ENCODE results near the gene PTPRT. TPM values are rescaled to one million over a fixed set of nuclear protein-coding genes. Genes with fewer than 3 reads are reported as not detected.

The PTPRT gene
- total RNA-seq, 1 experiment from 2014 or later: 0.20 TPM

DNA sequence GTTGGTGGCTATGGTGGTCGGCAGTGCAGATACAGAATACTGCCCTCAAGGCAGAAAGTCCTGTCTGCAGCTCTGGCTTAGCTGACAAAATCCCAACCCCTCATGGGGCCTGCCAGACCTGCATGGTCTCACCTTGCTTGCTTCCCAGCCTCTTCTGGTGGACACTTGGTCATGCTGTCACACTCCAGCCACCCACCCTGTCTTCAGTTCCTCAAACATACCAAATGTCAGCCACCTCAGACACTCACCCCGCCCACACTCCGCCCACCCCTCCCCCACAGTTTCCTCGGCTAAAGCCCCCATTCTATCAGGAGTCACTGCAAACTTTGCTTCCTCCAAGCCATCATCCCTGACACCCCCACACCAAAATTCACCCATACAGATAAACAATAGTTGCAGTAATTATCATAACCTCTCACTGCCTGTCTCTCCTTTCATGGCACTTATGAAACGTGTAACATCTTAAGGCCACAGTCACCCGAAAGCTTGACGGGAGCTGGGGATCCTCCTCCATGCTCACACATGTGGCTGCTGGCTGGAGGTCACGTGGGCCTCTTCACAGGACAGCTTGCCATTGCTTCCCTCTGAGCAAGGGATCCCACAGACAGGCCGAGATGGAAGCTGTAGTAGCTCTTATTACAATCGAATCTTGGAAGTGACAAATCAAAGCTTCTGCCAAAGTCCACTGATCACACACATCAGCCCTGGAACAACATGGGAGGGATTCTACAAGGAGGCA, 202.2 kb downstream of the PTPRT start:
- no peaks in the 10 kb centered on the region for H3K4me1 ChIP-seq
- DNase-seq: no peak
- H3K4me1 Mint-ChIP-seq (ENCODE audit: low read depth, unreplicated experiment): peaks cover under 1% of the 10 kb centered on the region
- intact Hi-C loops (cut with micrococcal nuclease; ENCODE audit: unreplicated experiment): no loop called here
- ChIA-PET POLR2A (no interaction called here), CTCF (no interaction called here)
- no peak overlapping the region for H3K27ac Mint-ChIP-seq (ENCODE audit: unreplicated experiment)
- peaks cover 5% of the 10 kb centered on the region; the same call in 1 of the 2 replicates for H3K9me3 ChIP-seq
- no peak overlapping the region for H3K4me3 Mint-ChIP-seq (ENCODE audit: unreplicated experiment)
- no peaks in the 10 kb centered on the region for H3K27me3 Mint-ChIP-seq (ENCODE audit: insufficient read depth, unreplicated experiment)
- H3K9me3 Mint-ChIP-seq (ENCODE audit: unreplicated experiment): peaks cover 27% of the 10 kb centered on the region
- TF ChIP-seq, protein P1, sequence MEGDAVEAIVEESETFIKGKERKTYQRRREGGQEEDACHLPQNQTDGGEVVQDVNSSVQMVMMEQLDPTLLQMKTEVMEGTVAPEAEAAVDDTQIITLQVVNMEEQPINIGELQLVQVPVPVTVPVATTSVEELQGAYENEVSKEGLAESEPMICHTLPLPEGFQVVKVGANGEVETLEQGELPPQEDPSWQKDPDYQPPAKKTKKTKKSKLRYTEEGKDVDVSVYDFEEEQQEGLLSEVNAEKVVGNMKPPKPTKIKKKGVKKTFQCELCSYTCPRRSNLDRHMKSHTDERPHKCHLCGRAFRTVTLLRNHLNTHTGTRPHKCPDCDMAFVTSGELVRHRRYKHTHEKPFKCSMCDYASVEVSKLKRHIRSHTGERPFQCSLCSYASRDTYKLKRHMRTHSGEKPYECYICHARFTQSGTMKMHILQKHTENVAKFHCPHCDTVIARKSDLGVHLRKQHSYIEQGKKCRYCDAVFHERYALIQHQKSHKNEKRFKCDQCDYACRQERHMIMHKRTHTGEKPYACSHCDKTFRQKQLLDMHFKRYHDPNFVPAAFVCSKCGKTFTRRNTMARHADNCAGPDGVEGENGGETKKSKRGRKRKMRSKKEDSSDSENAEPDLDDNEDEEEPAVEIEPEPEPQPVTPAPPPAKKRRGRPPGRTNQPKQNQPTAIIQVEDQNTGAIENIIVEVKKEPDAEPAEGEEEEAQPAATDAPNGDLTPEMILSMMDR (IDR thresholded peaks at IDR 0.05; ENCODE audit: insufficient read depth in 1 of 2, low read depth in 1 of 2, low read length in 1 of 2, severe bottlenecking in 1 of 2, unreplicated experiment in 1 of 2): no peak
- no peaks in the 10 kb centered on the region for H3K36me3 Mint-ChIP-seq (ENCODE audit: insufficient read depth, unreplicated experiment)
- no peaks in the 10 kb centered on the region for H3K27me3 ChIP-seq (replicated peaks; ENCODE audit: control insufficient read depth, insufficient read depth, low read length)
- no TSS peak for BruUV-seq (replicated peaks)
- no peaks in the 10 kb centered on the region for H3K36me3 ChIP-seq (ENCODE audit: control insufficient read depth, insufficient read depth, low read length)
- no peak overlapping the region for H3K4me3 ChIP-seq (ENCODE audit: low read depth, low read length)

DNA sequence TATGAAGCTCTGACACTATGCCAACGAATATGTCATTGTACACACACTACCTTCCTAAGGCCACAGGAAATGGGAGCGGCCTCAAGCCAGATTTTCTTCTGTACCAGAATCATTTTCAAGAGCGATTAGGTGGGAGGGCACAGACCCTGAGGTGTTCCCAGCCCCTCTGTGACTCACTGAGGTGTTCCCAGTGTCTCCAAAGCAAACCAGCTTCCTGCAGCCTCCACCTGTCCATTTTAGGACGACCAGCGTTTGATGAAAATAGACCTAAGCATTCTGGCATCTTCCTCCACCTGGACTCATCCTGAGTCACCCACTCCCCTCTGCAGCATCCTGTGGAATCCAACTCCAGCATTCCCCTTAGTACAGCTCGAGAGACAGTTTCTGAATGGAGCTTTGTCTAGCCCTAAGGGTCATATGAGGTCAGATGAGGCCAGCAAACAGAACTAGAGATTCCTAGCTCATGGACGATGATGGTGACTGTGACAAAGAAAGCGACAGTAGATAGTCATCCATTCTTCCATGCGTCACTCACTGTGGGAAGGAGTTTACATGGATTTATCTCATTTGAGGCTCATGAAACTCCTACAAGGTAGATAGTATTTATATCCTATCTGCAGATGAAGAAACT, 203.4 kb downstream of the PTPRT start:
- peaks cover 5% of the 10 kb centered on the region; the same call in 1 of the 2 replicates for H3K9me3 ChIP-seq
- no peaks in the 10 kb centered on the region for H3K36me3 Mint-ChIP-seq (ENCODE audit: insufficient read depth, unreplicated experiment)
- no peaks in the 10 kb centered on the region for H3K36me3 ChIP-seq (ENCODE audit: control insufficient read depth, insufficient read depth, low read length)
- H3K4me1 Mint-ChIP-seq (ENCODE audit: low read depth, unreplicated experiment): peaks cover 8% of the 10 kb centered on the region
- POLR2A ChIA-PET: interaction anchor here (0.6 kb wide), 1 partner anchor 33 kb away, joined by 3 read pairs; no protein-coding TSS in a partner anchor
- H3K27me3 ChIP-seq (replicated peaks; ENCODE audit: control insufficient read depth, insufficient read depth, low read length): no peaks in the 10 kb centered on the region
- TF ChIP-seq, protein P1 (IDR thresholded peaks at IDR 0.05; ENCODE audit: insufficient read depth in 1 of 2, low read depth in 1 of 2, low read length in 1 of 2, severe bottlenecking in 1 of 2, unreplicated experiment in 1 of 2): no peak
- no TSS peak for BruUV-seq (replicated peaks)
- CTCF ChIA-PET: no interaction called here
- H3K4me3 Mint-ChIP-seq (ENCODE audit: unreplicated experiment): no peak overlapping the region
- H3K27me3 Mint-ChIP-seq (ENCODE audit: insufficient read depth, unreplicated experiment): peaks cover 3% of the 10 kb centered on the region
- no peak overlapping the region for H3K4me3 ChIP-seq (ENCODE audit: low read depth, low read length)
- DNase-seq: no peak
- no peak overlapping the region for H3K27ac Mint-ChIP-seq (ENCODE audit: unreplicated experiment)
- H3K9me3 Mint-ChIP-seq (ENCODE audit: unreplicated experiment): peaks cover 35% of the 10 kb centered on the region
- intact Hi-C loops (cut with micrococcal nuclease; ENCODE audit: unreplicated experiment): no loop called here
- H3K4me1 ChIP-seq: peaks cover 8% of the 10 kb centered on the region

DNA sequence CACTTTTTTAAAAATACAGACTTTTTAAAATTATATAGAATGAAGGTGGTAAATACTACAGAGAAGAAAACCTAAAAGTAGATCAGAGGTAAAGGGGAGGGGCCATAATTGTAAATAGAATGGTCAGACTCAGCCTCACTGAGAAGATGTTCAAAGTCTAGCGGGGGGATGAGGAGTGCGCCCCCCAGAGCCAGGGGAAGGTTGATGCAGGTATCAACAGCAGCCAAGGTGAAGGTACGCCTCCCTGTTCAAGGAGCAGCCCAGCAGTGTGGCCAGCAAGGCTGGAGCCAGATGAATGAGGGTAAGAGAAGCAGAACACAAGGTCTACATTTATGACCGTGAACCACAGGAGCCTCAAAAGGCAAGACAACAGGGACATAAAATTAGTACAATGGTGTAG, 204.1 kb downstream of the PTPRT start:
- BruUV-seq (replicated peaks): no TSS peak
- Histone ChIP-seq H3K4me1 (peaks cover 14% of the 10 kb centered on the region), H3K4me3 (ENCODE audit: low read depth, low read length) (no peak overlapping the region), H3K27me3 (replicated peaks; ENCODE audit: control insufficient read depth, insufficient read depth, low read length) (no peaks in the 10 kb centered on the region), H3K36me3 (ENCODE audit: control insufficient read depth, insufficient read depth, low read length) (no peaks in the 10 kb centered on the region), H3K9me3 (peaks cover 5% of the 10 kb centered on the region; the same call in 1 of the 2 replicates)
- POLR2A ChIA-PET: no interaction called here
- Mint-ChIP-seq H3K9me3 (ENCODE audit: unreplicated experiment) (peaks cover 35% of the 10 kb centered on the region), H3K4me3 (ENCODE audit: unreplicated experiment) (no peak overlapping the region), H3K27ac (ENCODE audit: unreplicated experiment) (no peak overlapping the region), H3K27me3 (ENCODE audit: insufficient read depth, unreplicated experiment) (peaks cover 3% of the 10 kb centered on the region), H3K36me3 (ENCODE audit: insufficient read depth, unreplicated experiment) (no peaks in the 10 kb centered on the region), H3K4me1 (ENCODE audit: low read depth, unreplicated experiment) (peaks cover 14% of the 10 kb centered on the region)
- intact Hi-C loops (cut with micrococcal nuclease; ENCODE audit: unreplicated experiment): no loop called here
- TF ChIP-seq, protein P1 (IDR thresholded peaks at IDR 0.05; ENCODE audit: insufficient read depth in 1 of 2, low read depth in 1 of 2, low read length in 1 of 2, severe bottlenecking in 1 of 2, unreplicated experiment in 1 of 2): no peak
- no peak for DNase-seq
- CTCF ChIA-PET: no interaction called here
